Measurements from ENCODE around the gene PPP2CA.
A peak's percentile ranks its signal among the peaks of the same experiment; 100 is the strongest.

GRCh38 chr5:134225780-134226440 lies at the start of gene PPP2CA:
- TF ChIP-seq CTCF (IDR thresholded peaks at IDR 0.05), result no peak
- TF ChIP-seq POLR2A (IDR thresholded peaks at IDR 0.05), result peak; percentile 54 to 75

Data from heart left ventricle (tissue), 13 donors.